DND-41 (cell line): ENCODE measurements around the gene TMEFF1.

Experiments used
- ATAC-seq: fragments of 200-7000 bp; cut with Tn5 transposase; 3 replicates; pipeline ENCODE4 v1.9.1; 2021; ENCODE audit warnings: low read depth; ENCODE audit not compliant: insufficient read depth
- DNase-seq: peaks from one replicate; pipeline ENCODE4 v3.0.0-alpha.2; 2020
- H2AFZ ChIP-seq: 2 replicates; pipeline ENCODE4 v1.6.0; 2012; ENCODE audit warnings: low read depth, low read length
- H3K27ac ChIP-seq: 2 replicates; pipeline ENCODE4 v1.5.1; 2012; ENCODE audit warnings: low read length, inconsistent platforms
- H3K27me3 ChIP-seq: fragments of 200-600 bp; sonication (generic); 2 replicates; pipeline ENCODE4 v1.6.0; 2012; ENCODE audit warnings: low read length, mild to moderate bottlenecking, inconsistent platforms; ENCODE audit not compliant: insufficient read depth, poor library complexity
- H3K36me3 ChIP-seq: 2 replicates; pipeline ENCODE4 v1.5.1; 2012; ENCODE audit warnings: low read length, inconsistent platforms; ENCODE audit not compliant: insufficient read depth
- H3K4me1 ChIP-seq: 2 replicates; pipeline ENCODE4 v1.5.1; 2012; ENCODE audit warnings: mild to moderate bottlenecking, low read length; ENCODE audit not compliant: insufficient read depth
- H3K4me2 ChIP-seq: 2 replicates; pipeline ENCODE4 v1.6.0; 2012; ENCODE audit warnings: mild to moderate bottlenecking, moderate library complexity, low read length, inconsistent platforms; ENCODE audit not compliant: insufficient read depth
- H3K4me3 ChIP-seq, 2 experiments: fragments of 200-600 bp in 1 of 2; shearing (Covaris generic) in 1 of 2; 2 replicates each; pipeline ENCODE4 v1.5.1; 2012 to 2016; ENCODE audit warnings: inconsistent platforms in 2 of 2, low read length in 2 of 2, mild to moderate bottlenecking in 2 of 2, low read depth in 1 of 2, moderate library complexity in 1 of 2
- H3K79me2 ChIP-seq: 2 replicates; pipeline ENCODE4 v1.6.0; 2012; ENCODE audit warnings: low read length, inconsistent platforms; ENCODE audit not compliant: insufficient read depth
- H3K9ac ChIP-seq: 2 replicates; pipeline ENCODE4 v1.6.0; 2012; ENCODE audit warnings: low read depth, mild to moderate bottlenecking, inconsistent platforms, low read length, moderate library complexity
- H3K9me3 ChIP-seq: 2 replicates; pipeline ENCODE4 v1.5.1; 2012; ENCODE audit warnings: low read length, moderate library complexity, mild to moderate bottlenecking, inconsistent platforms; ENCODE audit not compliant: insufficient read depth, severe bottlenecking
- H4K20me1 ChIP-seq: 2 replicates; pipeline ENCODE4 v1.6.0; 2012; ENCODE audit warnings: low read length; ENCODE audit not compliant: insufficient read depth
- CTCF ChIP-seq: IDR thresholded peaks from 2 replicates; pipeline ENCODE4 v1.5.1; 2012; ENCODE audit warnings: borderline replicate concordance, low read length, moderate library complexity, mild to moderate bottlenecking; ENCODE audit not compliant: poor library complexity, severe bottlenecking; ENCODE audit errors: extremely low read depth
- EZH2 ChIP-seq: IDR thresholded peaks from 3 replicates; pipeline ENCODE4 v1.6.1; 2012; ENCODE audit warnings: borderline replicate concordance, low read depth, mild to moderate bottlenecking, moderate library complexity, low read length, inconsistent platforms; ENCODE audit not compliant: severe bottlenecking

The TMEFF1 gene

GRCh38 chr9:100441911-100442361, 31.0 kb upstream of the TMEFF1 start:
- Histone ChIP-seq H2AFZ (no peak overlapping the region), H3K4me1 (no peaks in the 10 kb centered on the region), H3K9ac (no peak overlapping the region), H3K9me3 (no peaks in the 10 kb centered on the region), H3K36me3 (no peaks in the 10 kb centered on the region), H4K20me1 (no peaks in the 10 kb centered on the region), H3K27me3 (no peaks in the 10 kb centered on the region), H3K27ac (no peak overlapping the region), H3K4me3 (no peak overlapping the region), H3K79me2 (no peaks in the 10 kb centered on the region), H3K4me2 (no peak overlapping the region)
- TF ChIP-seq EZH2: no peak
- no peak for TF ChIP-seq CTCF
- no peak for ATAC-seq
- DNase-seq: no peak

DNA sequence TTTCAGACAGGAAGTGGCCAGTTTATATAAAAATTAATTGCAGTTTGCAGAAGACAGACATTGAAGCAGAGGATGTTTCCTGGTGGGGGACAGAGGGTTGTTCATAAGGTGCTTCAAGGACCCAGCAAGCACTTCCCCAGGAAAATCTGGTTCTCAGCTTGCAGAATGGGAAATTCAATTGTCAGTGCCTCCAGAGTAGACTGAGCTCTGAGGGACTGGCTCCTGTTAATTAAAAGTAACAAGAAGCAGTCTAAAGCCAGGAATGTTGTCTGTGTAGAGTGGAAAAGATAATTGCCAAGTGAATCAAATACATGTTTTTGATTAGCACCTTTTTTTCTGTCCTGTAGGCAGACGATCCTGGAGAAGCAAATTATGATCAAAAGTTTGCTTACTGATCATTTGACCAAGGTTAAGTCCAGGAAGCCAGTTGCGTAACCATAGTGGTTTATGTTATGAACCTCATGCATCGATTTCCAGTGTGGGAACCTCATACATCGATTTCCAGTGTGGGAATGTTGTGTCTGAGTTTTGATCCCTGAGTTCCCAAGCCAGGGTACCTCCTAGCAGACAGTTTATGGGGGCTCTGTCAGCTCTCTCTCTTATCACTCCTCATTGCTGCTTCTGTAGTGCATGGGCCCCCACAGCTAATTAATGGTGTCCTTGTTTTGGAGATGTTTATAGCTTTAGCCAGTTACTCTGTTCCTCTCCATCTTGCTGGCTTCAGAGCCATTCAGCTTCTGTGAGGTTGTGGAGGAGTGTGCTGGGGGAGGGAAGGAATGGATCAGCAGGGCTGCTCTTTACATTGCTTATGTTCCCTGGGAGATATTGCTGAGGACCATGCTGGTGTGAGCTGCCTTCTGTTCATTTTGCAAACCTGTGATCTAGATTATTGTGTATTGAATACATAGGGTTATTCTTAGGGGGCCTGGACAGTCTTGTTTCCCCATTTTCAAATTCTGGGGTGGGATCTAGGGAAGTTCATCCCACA, 28.9 kb upstream of the TMEFF1 start:
- Histone ChIP-seq H3K4me1 (no peaks in the 10 kb centered on the region), H3K36me3 (no peaks in the 10 kb centered on the region), H4K20me1 (no peaks in the 10 kb centered on the region), H3K9ac (no peak overlapping the region), H3K79me2 (no peaks in the 10 kb centered on the region), H3K4me2 (no peak overlapping the region), H3K4me3 (no peak overlapping the region), H3K27me3 (no peaks in the 10 kb centered on the region), H3K9me3 (no peaks in the 10 kb centered on the region), H2AFZ (no peak overlapping the region), H3K27ac (no peak overlapping the region)
- TF ChIP-seq EZH2: no peak
- no peak for TF ChIP-seq CTCF
- no peak for DNase-seq
- no peak for ATAC-seq

GRCh38 chr9:100445161-100445902, 27.6 kb upstream of the TMEFF1 start:
- Histone ChIP-seq H2AFZ (no peak overlapping the region), H3K4me3 (no peak overlapping the region), H3K79me2 (no peaks in the 10 kb centered on the region), H3K4me2 (no peak overlapping the region), H3K9me3 (no peaks in the 10 kb centered on the region), H4K20me1 (no peaks in the 10 kb centered on the region), H3K27me3 (no peaks in the 10 kb centered on the region), H3K36me3 (no peaks in the 10 kb centered on the region), H3K4me1 (no peaks in the 10 kb centered on the region), H3K9ac (no peak overlapping the region), H3K27ac (no peak overlapping the region)
- ATAC-seq (no peak), DNase-seq (no peak)
- no peak for TF ChIP-seq EZH2
- no peak for TF ChIP-seq CTCF
